HG03097 (cell line): Measurements from ENCODE around the gene PIP5K1B.

Experiments used
- ATAC-seq: cut with Tn5 transposase; IDR thresholded peaks from one replicate; pipeline ENCODE4 v1.9.1; 2021; ENCODE audit not compliant: unreplicated experiment, low FRiP score

PIP5K1B gene

GRCh38 chr9:68707801-68708488 lies 2.9 kb downstream of the PIP5K1B start:
- no peak for ATAC-seq

- ATAC-seq, result no peak
Observed at GRCh38 chr9:68708513-68708912, 3.5 kb downstream of the PIP5K1B start.

- ATAC-seq, result no peak
Observed at GRCh38 chr9:68709291-68710110, 4.5 kb downstream of the PIP5K1B start.

GRCh38 chr9:68710111-68710471 lies 5.1 kb downstream of the PIP5K1B start:
- no peak for ATAC-seq

GRCh38 chr9:68711281-68711680 lies 6.2 kb downstream of the PIP5K1B start:
- ATAC-seq, result no peak

GRCh38 chr9:68711932-68712331 lies 6.9 kb downstream of the PIP5K1B start:
- no peak for ATAC-seq

- ATAC-seq, result no peak
Observed at GRCh38 chr9:68714416-68715180, 9.6 kb downstream of the PIP5K1B start.

GRCh38 chr9:68715181-68715456 lies 10.1 kb downstream of the PIP5K1B start:
- no peak for ATAC-seq

GRCh38 chr9:68717552-68718443 lies 12.8 kb downstream of the PIP5K1B start:
- ATAC-seq, result no peak

GRCh38 chr9:68719847-68720246 lies 14.8 kb downstream of the PIP5K1B start:
- no peak for ATAC-seq

GRCh38 chr9:68720656-68721313 lies 15.7 kb downstream of the PIP5K1B start:
- ATAC-seq, result no peak

GRCh38 chr9:68721666-68722330 lies 16.8 kb downstream of the PIP5K1B start:
- no peak for ATAC-seq

GRCh38 chr9:68725070-68725469 lies 20.0 kb downstream of the PIP5K1B start:
- no peak for ATAC-seq

GRCh38 chr9:68726489-68726888 lies 21.4 kb downstream of the PIP5K1B start:
- no peak for ATAC-seq

GRCh38 chr9:68727636-68728035 lies 22.6 kb downstream of the PIP5K1B start:
- ATAC-seq, result no peak

- ATAC-seq, result no peak
Observed at GRCh38 chr9:68728731-68729130, 23.7 kb downstream of the PIP5K1B start.

GRCh38 chr9:68730570-68731235 lies 25.7 kb downstream of the PIP5K1B start:
- no peak for ATAC-seq

- no peak for ATAC-seq
Observed at GRCh38 chr9:68731857-68732256, 26.8 kb downstream of the PIP5K1B start.

- ATAC-seq, result no peak
Observed at GRCh38 chr9:68732405-68733020, 27.5 kb downstream of the PIP5K1B start.
